HepG2 (cell line): ENCODE results near the gene SLC6A12. TPM values are rescaled to one million over a fixed set of nuclear protein-coding genes. Genes with fewer than 3 reads are reported as not detected.

Source experiments
- ATAC-seq: fragments of 200-7000 bp; cut with Tn5 transposase; 3 replicates; pipeline ENCODE4 v1.9.1; 2020; ENCODE audit warnings: mild to moderate bottlenecking, moderate library complexity
- BruUV-seq: library from RNA; stranded (reverse); fragments of 400-500 nt; replicated peaks from 2 replicates; lab custom pipeline; 2021; lab: Mats Ljungman, UMichigan
- CTCF ChIA-PET: fragments of 300-600 bp; formaldehyde crosslinking; extraction: SDS; loops from one replicate; lab custom pipeline; 2021; ENCODE audit warnings: low total read pairs, inconsistent platforms, low intra/inter-chr PET ratio; lab: Yijun Ruan, JAX
- POLR2A ChIA-PET: fragments of 350-600 bp; sonication (Branson Sonifier 250); formaldehyde crosslinking; loops from one replicate; lab custom pipeline; 2020; ENCODE audit warnings: antibody characterized with exemption, inconsistent platforms; lab: Yijun Ruan, JAX
- DNase-seq: peaks from one replicate; pipeline ENCODE4 v3.0.0-alpha.2; 2015; ENCODE audit warnings: low spot score
- FAIRE-seq: peaks from 3 replicates; lab custom pipeline; 2011; peaks lifted over from hg19 to GRCh38; lab: Jason Lieb, UNC
- H2AFZ ChIP-seq: one replicate; pipeline ENCODE4 v1.6.1; 2011; ENCODE audit warnings: low read length, inconsistent platforms
- H3K27ac ChIP-seq: fragments of 300-600 bp; 3 replicates; pipeline ENCODE4 v1.8.0; 2011; ENCODE audit warnings: mixed run types, mild to moderate bottlenecking, mixed read lengths, low read length, inconsistent platforms; ENCODE audit not compliant: insufficient read depth; ENCODE audit errors: extremely low read length
- H3K27me3 ChIP-seq, 2 experiments: fragments of 200-600 bp in 1 of 2; 2 replicates in 1 of 2; 3 replicates in 1 of 2; pipeline versions ENCODE4 v1.6.0 to v1.8.0; 2011; ENCODE audit warnings: low read length in 2 of 2, mild to moderate bottlenecking in 2 of 2, moderate library complexity in 2 of 2, inconsistent platforms in 1 of 2; ENCODE audit not compliant: insufficient read depth in 2 of 2, control insufficient read depth in 1 of 2
- H3K36me3 ChIP-seq, 2 experiments: fragments of 200-600 bp in 1 of 2; replicated peaks in 1 of 2; 2 replicates in 1 of 2; 3 replicates in 1 of 2; pipeline versions ENCODE4 v1.5.1 to v1.8.0; 2011; ENCODE audit warnings: low read length in 2 of 2, inconsistent platforms in 1 of 2; ENCODE audit not compliant: insufficient read depth in 2 of 2, control insufficient read depth in 1 of 2
- H3K4me1 ChIP-seq: 2 replicates; pipeline ENCODE4 v1.5.1; 2012; ENCODE audit warnings: low read length, inconsistent platforms; ENCODE audit not compliant: insufficient read depth
- H3K4me2 ChIP-seq: 2 replicates; pipeline ENCODE4 v1.6.0; 2011; ENCODE audit warnings: low read depth, low read length, inconsistent platforms
- H3K4me3 ChIP-seq, 3 experiments: fragments of 200-600 bp in 1 of 3; sonication (generic), shearing (Covaris generic) in 1 of 3; replicated peaks in 1 of 3; 2 replicates each; pipeline ENCODE4 v1.5.1; 2011 to 2016; ENCODE audit warnings: low read length in 3 of 3, inconsistent platforms in 2 of 3, low read depth in 2 of 3, mild to moderate bottlenecking in 2 of 3, control low read depth in 1 of 3, mixed read lengths in 1 of 3; ENCODE audit not compliant: insufficient read depth in 1 of 3
- H3K79me2 ChIP-seq: one replicate; pipeline ENCODE4 v1.6.1; 2011; ENCODE audit warnings: low read length, inconsistent platforms; ENCODE audit not compliant: insufficient read depth
- H3K9ac ChIP-seq: 2 replicates; pipeline ENCODE4 v1.6.0; 2011; ENCODE audit warnings: mild to moderate bottlenecking, low read depth, low read length, inconsistent platforms; ENCODE audit not compliant: insufficient read depth
- H3K9me3 ChIP-seq: 2 replicates; pipeline ENCODE4 v1.5.1; 2012; ENCODE audit warnings: mild to moderate bottlenecking, low read length
- H4K20me1 ChIP-seq: 2 replicates; pipeline ENCODE4 v1.6.0; 2011; ENCODE audit warnings: inconsistent platforms, mild to moderate bottlenecking, low read length, moderate library complexity; ENCODE audit not compliant: insufficient read depth
- CBX1 ChIP-seq: IDR thresholded peaks from one replicate; pipeline ENCODE4 v1.6.1; 2016; ENCODE audit warnings: antibody characterized with exemption, low read depth
- ETV5 ChIP-seq: IDR thresholded peaks from 2 replicates; pipeline ENCODE4 v1.6.1; 2018; ENCODE audit warnings: missing biosample characterization, missing genetic modification reagents, inconsistent platforms, borderline replicate concordance
- GMEB1 ChIP-seq: sonication (generic); formaldehyde crosslinking; IDR thresholded peaks from 2 replicates; pipeline ENCODE4 v1.5.1; 2020; ENCODE audit warnings: missing genetic modification reagents, mild to moderate bottlenecking, borderline replicate concordance
- HBP1 ChIP-seq: IDR thresholded peaks from 2 replicates; pipeline ENCODE4 v1.6.1; 2016; ENCODE audit warnings: low read depth, control low read depth
- HOXA9 ChIP-seq: sonication (generic); formaldehyde crosslinking; IDR thresholded peaks from 2 replicates; pipeline ENCODE4 v1.8.1; 2022; ENCODE audit warnings: missing genetic modification reagents, mild to moderate bottlenecking, moderate library complexity, borderline replicate concordance
- JUNB ChIP-seq: sonication (generic); formaldehyde crosslinking; IDR thresholded peaks from 2 replicates; pipeline ENCODE4 v1.8.0; 2022; ENCODE audit warnings: missing genetic modification reagents, mild to moderate bottlenecking, borderline replicate concordance
- PCBP2 ChIP-seq: fragments of 200-400 bp; formaldehyde crosslinking; optimal IDR thresholded peaks from 2 replicates; pipeline ENCODE3; 2018; ENCODE audit warnings: low read length, low read depth; ENCODE audit not compliant: poor library complexity, severe bottlenecking
- SMC3 ChIP-seq: IDR thresholded peaks from 2 replicates; pipeline ENCODE4 v1.6.1; 2011; ENCODE audit warnings: low read length, improper control_type of control experiment
- STAT5B ChIP-seq: sonication (generic); formaldehyde crosslinking; IDR thresholded peaks from 2 replicates; pipeline ENCODE4 v1.4.0; 2020; ENCODE audit warnings: missing genetic modification reagents
- THAP11 ChIP-seq: IDR thresholded peaks from 2 replicates; pipeline ENCODE4 v1.6.1; 2016; ENCODE audit warnings: missing biosample characterization, missing genetic modification reagents
- ZMYM2 ChIP-seq: sonication (generic); formaldehyde crosslinking; IDR thresholded peaks from 2 replicates; pipeline ENCODE4 v1.8.0; 2022; ENCODE audit warnings: mild to moderate bottlenecking, missing genetic modification reagents
- ZNF124 ChIP-seq: sonication (generic); formaldehyde crosslinking; IDR thresholded peaks from 2 replicates; pipeline ENCODE4 v1.4.0; 2020; ENCODE audit warnings: missing genetic modification reagents
- ZNF275 ChIP-seq: sonication (generic); formaldehyde crosslinking; IDR thresholded peaks from 2 replicates; pipeline ENCODE4 v1.8.0; 2022; ENCODE audit warnings: missing genetic modification reagents, mild to moderate bottlenecking, inconsistent platforms, borderline replicate concordance
- ZNF496 ChIP-seq: sonication (generic); formaldehyde crosslinking; IDR thresholded peaks from 2 replicates; pipeline ENCODE4 v1.8.1; 2023; ENCODE audit warnings: mild to moderate bottlenecking, moderate library complexity, missing genetic modification reagents; ENCODE audit not compliant: insufficient replicate concordance
- WGBS: methylation state at CpG from one replicate; pipeline ENCODE4 v1.1.6; 2017; ENCODE audit warnings: low lambda C conversion rate; 5-methylcytosine and 5-hydroxymethylcytosine counted together
- in situ Hi-C: cut with HindIII; loops from 2 replicates; pipeline ENCODE4 v1.10.0; 2017; ENCODE audit warnings: low pct_unique_long_range_greater_than_20kb; ENCODE audit not compliant: extremely low pct_ligation_motif_present
- intact Hi-C: fragments of 100-400 bp; cut with micrococcal nuclease; formaldehyde crosslinking; loops from one replicate; pipeline ENCODE4 v1.10.0; 2022; ENCODE audit not compliant: unreplicated experiment
- polyA plus RNA-seq, 8 experiments: library from polyadenylated mRNA; depleted of rRNA in 3 of 8; stranded (reverse) in 7 of 8; unstranded in 1 of 8; fragments of >200 nt; fragmentation: Illumina TruSeq in 4 of 8; extraction: Trizol in 4 of 8; gene quantifications; 2 replicates each; pipeline versions ENCODE4 v1.2.1 to v1.2.3, GENCODE V29; 2011 to 2016; ENCODE audit warnings: low read depth in 4 of 8, missing spikeins in 1 of 8, mixed read lengths in 1 of 8; ENCODE audit not compliant: insufficient read depth in 1 of 8
- total RNA-seq, 5 experiments: library from RNA; depleted of rRNA; stranded (reverse); fragments of >200 nt; fragmentation: Illumina TruSeq; extraction: Trizol; gene quantifications; 2 replicates each; pipeline ENCODE4 v1.2.3, GENCODE V29; 2016; ENCODE audit warnings: low read depth in 1 of 5

The SLC6A12 gene
- total and polyA plus RNA-seq, 2 of the 13 experiments (the other 11 are each of a cell fraction or from before 2014, with no cell fraction given) = 3.7 to 18.8 TPM

GRCh38 chr12:233615-233968 lies 19.6 kb upstream of the SLC6A12 start:
- Histone ChIP-seq H3K27me3 (peaks cover 1 to 6% of the 10 kb centered on the region in 2 experiments; a peak in 3 of 5 replicates), H3K27ac (no peak overlapping the region), H3K79me2 (no peaks in the 10 kb centered on the region), H3K4me3 (no peak overlapping the region), H3K4me2 (no peak overlapping the region; the same call in 1 of the 2 replicates), H3K4me1 (peaks cover 58% of the 10 kb centered on the region), H3K36me3 (no peaks in the 10 kb centered on the region), H3K9me3 (peaks cover 4% of the 10 kb centered on the region; the same call in 1 of the 2 replicates), H2AFZ (no peak overlapping the region), H3K9ac (no peak overlapping the region), H4K20me1 (no peaks in the 10 kb centered on the region)
- FAIRE-seq = no peak
- no peak for ATAC-seq
- in situ Hi-C loops (no loop called here), intact Hi-C loops (no loop called here)
- no peak for DNase-seq
- ChIA-PET CTCF (no interaction called here), POLR2A (interaction anchor here (1.2 kb wide), 1 partner anchor 14 kb away, joined by 4 read pairs; no protein-coding TSS in a partner anchor)
- no TSS peak for BruUV-seq
- 91% methylated on average over 3 of the region's 3 CpGs for WGBS
- TF ChIP-seq HOXA9 (CRISPR knock-in tag) = no peak
- TF ChIP-seq HBP1 (CRISPR knock-in tag) = no peak
- no peak for TF ChIP-seq ZMYM2
- no peak for TF ChIP-seq STAT5B
- TF ChIP-seq PCBP2 = no peak
- TF ChIP-seq THAP11 (CRISPR knock-in tag) = no peak
- TF ChIP-seq JUNB (CRISPR knock-in tag) = no peak
- no peak for TF ChIP-seq ETV5
- no peak for TF ChIP-seq SMC3
- no peak for TF ChIP-seq ZNF496 (CRISPR knock-in tag)
- no peak for TF ChIP-seq GMEB1 (CRISPR knock-in tag)
- no peak for TF ChIP-seq CBX1
- TF ChIP-seq ZNF275 = no peak
- TF ChIP-seq ZNF124 (CRISPR knock-in tag) = no peak
